ENCODE results near the gene PALLD. TPM values are rescaled to one million over a fixed set of nuclear protein-coding genes. Genes with fewer than 3 reads are reported as not detected.

PALLD gene
- total RNA-seq, 5 donors from 2014 or later (not counting 1 experiment from before 2014, with no cell fraction given) = 0.56 to 1.9 (median 0.93) TPM

GRCh38 chr4:168795346-168795745 lies 298.5 kb downstream of the PALLD start:
- no peaks in the 10 kb centered on the region for H3K4me1 ChIP-seq (ENCODE audit: control insufficient read depth in 1 of 2, extremely low read depth in 1 of 2, insufficient read depth in 2 of 2, low read length in 2 of 2)
- no peak overlapping the region for H3K27ac ChIP-seq (ENCODE audit: low read length)
- no CpG with 5 or more reads among the region's 1 CpG for WGBS (ENCODE audit: insufficient coverage)
- CTCF ChIA-PET = no interaction called here
- Mint-ChIP-seq H3K27me3 (peaks cover 3 to 4% of the 10 kb centered on the region in 2 donors), H3K27ac (no peak overlapping the region), H3K36me3 (no peaks in the 10 kb centered on the region), H3K4me3 (no peak overlapping the region), H3K9me3 (no peaks in the 10 kb centered on the region), H3K4me1 (no peaks in the 10 kb centered on the region)
- H3K27me3 ChIP-seq (replicated peaks in 1 of 2; ENCODE audit: control insufficient read depth in 2 of 2, extremely low read depth in 1 of 2, insufficient read depth in 2 of 2, low read length in 1 of 2) = peaks cover 0 to 7% of the 10 kb centered on the region in 2 experiments
- H3K9me3 ChIP-seq = no peaks in the 10 kb centered on the region
- DNase-seq (no peak), ATAC-seq (replicated peaks in 1 of 4) (no peak)
- no peak overlapping the region for H3K4me3 ChIP-seq (ENCODE audit: control insufficient read depth in 1 of 2, extremely low read depth in 1 of 2, low read length in 1 of 2)
- H3K36me3 ChIP-seq (ENCODE audit: control insufficient read depth in 2 of 2, extremely low read depth in 1 of 2, insufficient read depth in 1 of 2, low read length in 1 of 2) = no peaks in the 10 kb centered on the region
- POLR2A ChIA-PET = no interaction called here

DNA sequence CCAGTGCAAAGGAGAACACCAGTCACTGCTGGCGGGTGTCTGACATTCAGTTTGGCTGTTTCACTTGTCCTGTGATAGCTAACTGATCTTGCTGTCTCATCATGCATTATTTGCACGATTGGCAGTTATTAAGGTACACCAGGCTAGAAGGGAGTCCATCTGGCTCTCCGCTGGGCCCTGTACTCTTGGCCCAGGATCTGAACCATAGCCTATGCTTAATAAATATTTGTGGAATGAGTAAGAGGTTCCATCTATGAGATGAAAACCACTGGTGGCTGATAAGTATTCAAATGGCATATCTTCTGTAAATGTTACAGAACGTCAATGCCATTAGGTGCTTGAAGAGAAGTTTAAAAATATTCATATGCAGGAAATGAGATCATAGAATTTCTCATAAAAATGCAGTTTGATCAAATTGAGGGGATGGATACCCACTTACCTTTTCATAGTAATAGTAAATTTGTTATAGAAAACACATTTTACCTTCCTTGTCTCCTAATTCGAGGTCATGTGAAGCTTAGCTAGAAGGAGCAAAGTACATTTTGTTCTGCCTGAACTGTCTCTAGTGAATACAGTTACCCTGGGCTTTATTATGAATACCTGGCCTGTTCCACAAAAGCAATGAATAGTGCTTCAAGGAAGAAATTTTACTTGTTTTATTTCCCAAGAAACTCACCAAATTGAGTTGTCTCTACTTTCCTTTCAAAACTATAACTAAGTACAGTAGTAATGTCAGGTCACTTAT lies 299.7 kb downstream of the PALLD start:
- peaks cover 4 to 8% of the 10 kb centered on the region in 2 donors for H3K27me3 Mint-ChIP-seq
- ChIA-PET POLR2A (no interaction called here), CTCF (no interaction called here)
- Histone ChIP-seq H3K27ac (ENCODE audit: low read length) (no peak overlapping the region), H3K4me3 (ENCODE audit: control insufficient read depth in 1 of 2, extremely low read depth in 1 of 2, low read length in 1 of 2) (no peak overlapping the region), H3K4me1 (ENCODE audit: control insufficient read depth in 1 of 2, extremely low read depth in 1 of 2, insufficient read depth in 2 of 2, low read length in 2 of 2) (no peaks in the 10 kb centered on the region), H3K9me3 (no peaks in the 10 kb centered on the region), H3K27me3 (replicated peaks in 1 of 2; ENCODE audit: control insufficient read depth in 2 of 2, extremely low read depth in 1 of 2, insufficient read depth in 2 of 2, low read length in 1 of 2) (peaks cover 0 to 7% of the 10 kb centered on the region in 2 experiments), H3K36me3 (ENCODE audit: control insufficient read depth in 2 of 2, extremely low read depth in 1 of 2, insufficient read depth in 1 of 2, low read length in 1 of 2) (no peaks in the 10 kb centered on the region)
- H3K4me3 Mint-ChIP-seq = no peak overlapping the region
- WGBS (ENCODE audit: insufficient coverage) = 78% methylated on average over 3 of the region's 5 CpGs
- H3K27ac Mint-ChIP-seq = no peak overlapping the region
- DNase-seq = no peak
- no peaks in the 10 kb centered on the region for H3K36me3 Mint-ChIP-seq
- no peaks in the 10 kb centered on the region for H3K4me1 Mint-ChIP-seq
- ATAC-seq (replicated peaks in 1 of 4) = no peak
- no peaks in the 10 kb centered on the region for H3K9me3 Mint-ChIP-seq

- no CpG with 5 or more reads among the region's 4 CpGs for WGBS (ENCODE audit: insufficient coverage)
- no peaks in the 10 kb centered on the region for H3K36me3 Mint-ChIP-seq
- no peaks in the 10 kb centered on the region for H3K4me1 Mint-ChIP-seq
- H3K27me3 ChIP-seq (replicated peaks in 1 of 2; ENCODE audit: control insufficient read depth in 2 of 2, extremely low read depth in 1 of 2, insufficient read depth in 2 of 2, low read length in 1 of 2) = peaks cover 0 to 7% of the 10 kb centered on the region in 2 experiments
- CTCF ChIA-PET = no interaction called here
- no peak overlapping the region for H3K4me3 Mint-ChIP-seq
- DNase-seq = no peak
- no peak overlapping the region for H3K27ac ChIP-seq (ENCODE audit: low read length)
- POLR2A ChIA-PET = interaction anchor here in 1 of 2 donors (0.6 kb wide), 1 partner anchor 21 kb away, joined by 3 read pairs; no protein-coding TSS in a partner anchor
- H3K9me3 ChIP-seq = no peaks in the 10 kb centered on the region
- no peak overlapping the region for H3K27ac Mint-ChIP-seq
- no peaks in the 10 kb centered on the region for H3K9me3 Mint-ChIP-seq
- no peak overlapping the region for H3K4me3 ChIP-seq (ENCODE audit: control insufficient read depth in 1 of 2, extremely low read depth in 1 of 2, low read length in 1 of 2)
- H3K27me3 Mint-ChIP-seq = peaks cover 4 to 8% of the 10 kb centered on the region in 2 donors
- H3K4me1 ChIP-seq (ENCODE audit: control insufficient read depth in 1 of 2, extremely low read depth in 1 of 2, insufficient read depth in 2 of 2, low read length in 2 of 2) = no peaks in the 10 kb centered on the region
- no peak for ATAC-seq (replicated peaks in 1 of 4)
- no peaks in the 10 kb centered on the region for H3K36me3 ChIP-seq (ENCODE audit: control insufficient read depth in 2 of 2, extremely low read depth in 1 of 2, insufficient read depth in 1 of 2, low read length in 1 of 2)
Observed at GRCh38 chr4:168797194-168797593, 300.3 kb downstream of the PALLD start.

- Mint-ChIP-seq H3K36me3 (no peaks in the 10 kb centered on the region), H3K27me3 (peaks cover 4 to 8% of the 10 kb centered on the region in 2 donors), H3K4me1 (no peaks in the 10 kb centered on the region), H3K27ac (no peak overlapping the region), H3K9me3 (no peaks in the 10 kb centered on the region), H3K4me3 (no peak overlapping the region)
- ChIA-PET POLR2A (interaction anchor here in 1 of 2 donors (0.6 kb wide), 2 partner anchors 20 to 586 kb away, joined by 3 to 12 read pairs; no protein-coding TSS in a partner anchor), CTCF (no interaction called here)
- no peak overlapping the region for H3K4me3 ChIP-seq (ENCODE audit: control insufficient read depth in 1 of 2, extremely low read depth in 1 of 2, low read length in 1 of 2)
- 43% methylated on average over 3 of the region's 5 CpGs for WGBS (ENCODE audit: insufficient coverage)
- H3K27me3 ChIP-seq (replicated peaks in 1 of 2; ENCODE audit: control insufficient read depth in 2 of 2, extremely low read depth in 1 of 2, insufficient read depth in 2 of 2, low read length in 1 of 2) = peaks cover 0 to 7% of the 10 kb centered on the region in 2 experiments
- H3K27ac ChIP-seq (ENCODE audit: low read length) = no peak overlapping the region
- H3K4me1 ChIP-seq (ENCODE audit: control insufficient read depth in 1 of 2, extremely low read depth in 1 of 2, insufficient read depth in 2 of 2, low read length in 2 of 2) = no peaks in the 10 kb centered on the region
- no peak for ATAC-seq (replicated peaks in 1 of 4)
- no peak for DNase-seq
- no peaks in the 10 kb centered on the region for H3K9me3 ChIP-seq
- H3K36me3 ChIP-seq (ENCODE audit: control insufficient read depth in 2 of 2, extremely low read depth in 1 of 2, insufficient read depth in 1 of 2, low read length in 1 of 2) = no peaks in the 10 kb centered on the region
Observed at GRCh38 chr4:168797738-168798375, 301.0 kb downstream of the PALLD start.

GRCh38 chr4:168800926-168801325 lies 304.1 kb downstream of the PALLD start:
- CTCF ChIA-PET = no interaction called here
- no peak overlapping the region for H3K27ac Mint-ChIP-seq
- peaks cover 0 to 8% of the 10 kb centered on the region in 2 donors for H3K27me3 Mint-ChIP-seq

DNA sequence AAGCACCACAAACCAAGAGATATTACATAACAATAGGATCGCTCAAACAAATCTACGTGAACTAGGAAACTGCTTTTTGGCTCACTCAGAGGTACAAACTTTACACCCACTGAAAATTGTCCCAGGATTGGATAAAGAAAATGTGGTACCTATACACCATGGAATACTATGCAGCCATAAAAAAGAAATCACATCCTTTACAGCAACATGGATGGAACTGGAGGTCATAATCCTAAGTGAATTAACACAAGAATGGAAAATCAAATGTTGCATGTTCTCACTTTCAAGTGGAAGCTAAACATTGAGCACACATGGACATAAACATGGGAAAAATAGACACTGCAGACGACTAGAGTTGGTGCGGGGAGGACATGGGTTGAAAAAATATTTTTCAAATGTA lies 305.4 kb downstream of the PALLD start:
- Mint-ChIP-seq H3K27ac (no peak overlapping the region), H3K27me3 (peaks cover 5 to 12% of the 10 kb centered on the region in 2 donors), H3K4me3 (no peak overlapping the region), H3K9me3 (no peaks in the 10 kb centered on the region), H3K36me3 (no peaks in the 10 kb centered on the region), H3K4me1 (peaks cover 0 to 6% (median 3%) of the 10 kb centered on the region in 3 donors)
- DNase-seq (no peak), ATAC-seq (replicated peaks in 1 of 4) (no peak)
- POLR2A ChIA-PET = no interaction called here
- no peaks in the 10 kb centered on the region for H3K36me3 ChIP-seq (ENCODE audit: control insufficient read depth in 2 of 2, extremely low read depth in 1 of 2, insufficient read depth in 1 of 2, low read length in 1 of 2)
- H3K4me1 ChIP-seq (ENCODE audit: control insufficient read depth in 1 of 2, extremely low read depth in 1 of 2, insufficient read depth in 2 of 2, low read length in 2 of 2) = no peaks in the 10 kb centered on the region
- CTCF ChIA-PET = no interaction called here
- H3K9me3 ChIP-seq = no peaks in the 10 kb centered on the region
- no peak overlapping the region for H3K4me3 ChIP-seq (ENCODE audit: control insufficient read depth in 1 of 2, extremely low read depth in 1 of 2, low read length in 1 of 2)
- no peaks in the 10 kb centered on the region for H3K27me3 ChIP-seq (replicated peaks in 1 of 2; ENCODE audit: control insufficient read depth in 2 of 2, extremely low read depth in 1 of 2, insufficient read depth in 2 of 2, low read length in 1 of 2)
- H3K27ac ChIP-seq (ENCODE audit: low read length) = no peak overlapping the region
- no CpG with 5 or more reads among the region's 4 CpGs for WGBS (ENCODE audit: insufficient coverage)

More at GRCh38 chr4:168800926-168801325, 304.1 kb downstream of the PALLD start:
- H3K4me3 ChIP-seq (ENCODE audit: control insufficient read depth in 1 of 2, extremely low read depth in 1 of 2, low read length in 1 of 2) = no peak overlapping the region
- H3K27me3 ChIP-seq (replicated peaks in 1 of 2; ENCODE audit: control insufficient read depth in 2 of 2, extremely low read depth in 1 of 2, insufficient read depth in 2 of 2, low read length in 1 of 2) = no peaks in the 10 kb centered on the region
- WGBS (ENCODE audit: insufficient coverage) = 92% methylated on average over 1 of the region's 2 CpGs
- no peaks in the 10 kb centered on the region for H3K36me3 ChIP-seq (ENCODE audit: control insufficient read depth in 2 of 2, extremely low read depth in 1 of 2, insufficient read depth in 1 of 2, low read length in 1 of 2)
- ATAC-seq (replicated peaks in 1 of 4) (no peak), DNase-seq (no peak)
- no peaks in the 10 kb centered on the region for H3K4me1 ChIP-seq (ENCODE audit: control insufficient read depth in 1 of 2, extremely low read depth in 1 of 2, insufficient read depth in 2 of 2, low read length in 2 of 2)
- H3K9me3 ChIP-seq = no peaks in the 10 kb centered on the region
- POLR2A ChIA-PET = no interaction called here
- H3K4me1 Mint-ChIP-seq = no peaks in the 10 kb centered on the region
- H3K9me3 Mint-ChIP-seq = no peaks in the 10 kb centered on the region
- no peak overlapping the region for H3K27ac ChIP-seq (ENCODE audit: low read length)
- H3K36me3 Mint-ChIP-seq = no peaks in the 10 kb centered on the region
- no peak overlapping the region for H3K4me3 Mint-ChIP-seq
